AML-193 (cell line): ENCODE results near the gene KNL1.
A peak's percentile ranks its signal among the peaks of the same experiment; 100 is the strongest.
"Not testable (repeated sequence)": the region's sequence is repeated elsewhere in the genome, so short reads cannot be mapped to it uniquely, and the experiment has no call there.

Experiments
- DNase-seq, 2 experiments: peaks; one replicate each; lab custom pipeline; 2025; lab: John Stamatoyannopoulos, UW

Gene KNL1

GRCh38 chr15:40593588-40594428 lies at the start of gene KNL1:
Gene KNL1, plus strand, starts transcription at chr15:40594249. Its CDS starts 8,683 bp downstream, at chr15:40602932.
- DNase-seq = peak; percentile 90 to 98

DNA sequence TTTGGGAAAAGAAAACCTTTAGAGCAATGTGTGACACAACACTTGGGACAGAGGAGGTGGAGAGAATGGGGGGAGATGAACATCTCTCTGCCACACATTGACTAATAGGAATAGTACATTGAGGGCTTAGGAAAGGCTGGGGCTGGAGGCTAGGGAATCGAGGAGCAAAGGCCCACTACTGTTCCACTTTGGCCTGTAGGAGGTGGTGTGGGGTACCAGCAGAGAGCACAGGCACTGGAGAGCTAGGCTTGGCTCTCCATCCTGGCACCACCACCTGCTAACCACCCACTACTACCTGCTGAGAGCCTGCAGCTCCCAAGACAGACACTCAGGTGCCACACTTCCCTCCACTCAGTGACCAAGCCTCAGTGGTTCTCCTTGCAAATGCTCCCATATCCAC lies 48.6 kb upstream of the KNL1 start:
- DNase-seq = no peak

DNA sequence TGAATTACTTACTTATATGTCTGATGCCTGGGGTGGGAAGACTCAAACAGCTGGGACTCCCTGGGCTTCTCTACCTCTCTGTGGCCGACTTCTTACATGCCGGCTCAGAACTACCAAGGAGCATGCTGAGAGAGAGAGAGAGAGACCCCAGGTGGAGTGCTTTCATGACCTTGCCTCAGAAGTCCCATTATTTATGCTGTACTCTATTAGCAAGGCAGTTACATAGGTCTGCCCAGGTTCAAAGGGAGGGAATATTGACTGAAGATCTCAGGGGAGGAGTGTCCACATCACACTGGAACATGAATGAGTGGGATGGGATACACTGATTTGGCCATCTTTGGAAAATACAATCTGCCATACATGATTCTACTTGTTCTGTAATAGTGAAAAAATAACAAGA lies 45.4 kb upstream of the KNL1 start:
- DNase-seq = no peak

GRCh38 chr15:40549894-40550293 lies 44.2 kb upstream of the KNL1 start:
- DNase-seq = no peak

DNA sequence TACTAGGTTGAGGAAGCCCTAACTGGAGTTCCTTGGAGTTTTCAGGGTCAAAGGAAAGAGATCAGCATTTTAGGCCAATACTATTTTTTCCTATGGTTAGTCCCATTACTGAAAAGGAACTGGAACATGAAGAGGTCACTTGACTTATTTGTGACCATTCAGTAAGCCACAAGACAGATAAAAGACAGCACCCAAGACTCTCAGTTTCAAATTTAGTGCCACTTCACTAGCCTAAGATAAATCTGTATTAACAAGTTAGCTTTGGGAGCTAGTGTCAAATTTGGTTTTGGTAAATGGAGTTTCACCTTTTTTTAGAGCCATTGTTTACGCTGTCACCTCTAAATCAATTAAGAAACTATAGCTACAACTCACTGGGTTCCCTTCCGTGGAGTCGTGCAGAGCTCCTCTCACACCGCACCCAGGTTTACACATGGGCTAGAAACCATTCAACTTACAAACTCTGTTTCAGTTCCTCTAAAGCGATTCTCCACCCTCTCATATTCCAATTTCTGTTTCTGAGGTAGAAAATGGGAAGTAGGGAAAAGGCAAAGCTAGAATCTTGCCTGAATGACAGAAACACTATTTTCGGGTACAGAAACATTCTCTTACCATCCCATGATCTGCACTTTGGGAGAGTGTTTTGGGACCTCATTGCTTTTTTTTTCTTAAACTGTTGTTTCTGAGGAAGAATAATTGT lies 43.6 kb upstream of the KNL1 start:
- no peak for DNase-seq

- DNase-seq = no peak
Observed at GRCh38 chr15:40554161-40554525, 39.9 kb upstream of the KNL1 start.

DNA sequence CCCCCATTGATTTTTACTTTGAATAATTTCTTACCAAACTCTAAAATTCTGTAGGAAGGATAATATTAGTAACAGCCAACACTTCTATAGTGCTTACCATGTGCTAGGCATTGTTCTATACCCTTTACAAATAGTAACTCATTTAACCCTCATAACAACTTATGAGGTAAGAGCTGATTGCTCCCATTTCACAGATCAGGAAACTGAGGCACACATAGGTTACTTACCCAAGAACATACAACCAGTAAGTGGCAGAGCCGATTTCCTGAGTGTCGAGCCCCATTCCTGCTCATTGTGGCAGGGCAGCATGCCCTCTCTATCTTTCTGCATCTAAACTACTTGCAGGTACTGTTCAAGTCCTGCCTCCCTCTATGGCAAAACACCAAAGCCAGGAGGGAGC lies 38.2 kb upstream of the KNL1 start:
- DNase-seq = no peak

- no peak for DNase-seq
Observed at GRCh38 chr15:40558952-40559742, 34.9 kb upstream of the KNL1 start.

GRCh38 chr15:40562691-40563090 lies 31.4 kb upstream of the KNL1 start:
- no peak for DNase-seq

GRCh38 chr15:40563426-40563825 lies 30.6 kb upstream of the KNL1 start:
- no peak for DNase-seq

DNA sequence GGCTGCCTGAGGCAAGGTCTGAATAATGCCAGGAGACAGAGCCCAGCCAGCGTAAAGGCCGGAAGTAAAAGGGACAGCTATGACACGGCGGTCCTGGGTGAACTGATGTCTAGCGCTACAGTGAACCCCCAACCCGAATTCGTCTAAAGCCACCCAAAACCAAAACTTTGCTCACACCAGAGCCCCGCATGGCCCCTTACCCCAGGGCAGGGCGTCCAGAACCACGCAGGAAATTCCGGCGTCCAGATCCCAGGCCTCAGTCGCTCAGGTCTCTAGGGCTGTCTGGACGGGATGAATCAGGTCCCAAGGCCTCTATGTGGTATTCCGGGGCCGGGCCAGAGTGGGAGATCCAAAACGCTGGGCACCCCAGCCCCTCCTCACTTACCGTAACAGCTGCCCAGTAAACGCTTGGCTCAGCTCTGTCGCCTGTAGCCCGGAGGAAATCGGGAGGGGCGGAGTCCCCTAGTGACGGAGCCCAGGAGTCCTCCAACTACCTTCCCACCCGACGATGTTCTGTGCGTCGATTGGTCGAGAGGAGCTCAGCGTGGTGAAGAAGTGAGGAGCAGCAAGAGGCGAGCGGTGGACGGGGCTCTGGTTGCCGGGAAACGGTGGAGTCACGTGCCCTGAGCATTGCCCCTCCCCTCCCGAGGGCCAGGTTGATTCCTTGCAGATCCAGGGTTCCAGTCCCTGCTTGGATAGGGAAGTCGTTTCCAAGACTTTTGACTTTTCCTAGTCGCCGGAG lies 29.3 kb upstream of the KNL1 start, which contains the start of gene CCDC32:
Gene CCDC32, minus strand, starts transcription at position 452 of the 742 bp plus-strand sequence. CDS start 2,027 bp downstream, outside the sequence.
- peak; percentile 97 to 98 for DNase-seq

DNA sequence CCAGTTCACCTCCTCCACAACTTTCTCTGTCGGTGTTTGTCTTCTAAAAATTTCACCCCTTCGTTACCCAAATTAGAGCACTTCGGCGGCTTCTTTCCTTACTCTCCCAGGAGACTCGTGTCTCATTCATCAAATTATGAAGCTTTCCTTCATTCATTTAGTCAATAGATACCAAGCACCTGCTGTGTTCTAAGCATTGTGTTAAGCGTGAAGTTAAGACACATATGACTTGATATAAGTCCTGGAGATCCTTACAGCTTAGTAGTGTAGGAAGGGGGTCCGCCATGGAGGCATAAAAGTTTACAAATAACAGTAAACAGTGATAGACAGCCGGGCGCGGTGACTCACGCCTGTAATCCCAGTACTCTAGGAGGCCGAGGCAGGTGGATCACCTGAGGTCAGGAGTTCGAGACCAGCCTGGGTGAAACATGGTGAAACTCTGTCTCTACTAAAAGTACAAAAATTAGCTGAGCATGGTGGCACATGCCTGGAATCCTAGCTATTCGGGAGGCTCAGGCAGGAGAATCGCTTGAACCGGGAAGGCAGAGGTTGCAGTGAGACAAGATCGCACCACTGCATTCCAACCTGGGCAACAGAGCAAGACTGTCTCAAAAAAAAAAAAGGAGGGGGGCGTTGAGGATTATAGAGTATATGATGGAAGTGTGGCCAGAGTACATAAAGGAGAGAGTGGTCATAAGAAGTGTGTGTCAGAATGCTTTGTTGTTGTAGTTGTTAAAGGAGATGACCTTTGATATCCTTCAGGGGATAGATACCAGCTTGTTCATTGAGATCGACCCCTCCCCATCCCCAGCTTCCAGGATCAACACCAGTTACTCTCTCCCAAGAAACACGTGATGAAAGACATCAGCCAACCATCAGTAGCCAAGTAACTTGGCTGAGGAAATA lies 28.5 kb upstream of the KNL1 start:
- DNase-seq = no peak

GRCh38 chr15:40567111-40567510 lies 26.9 kb upstream of the KNL1 start:
- DNase-seq = peak; percentile 3 to 30

DNA sequence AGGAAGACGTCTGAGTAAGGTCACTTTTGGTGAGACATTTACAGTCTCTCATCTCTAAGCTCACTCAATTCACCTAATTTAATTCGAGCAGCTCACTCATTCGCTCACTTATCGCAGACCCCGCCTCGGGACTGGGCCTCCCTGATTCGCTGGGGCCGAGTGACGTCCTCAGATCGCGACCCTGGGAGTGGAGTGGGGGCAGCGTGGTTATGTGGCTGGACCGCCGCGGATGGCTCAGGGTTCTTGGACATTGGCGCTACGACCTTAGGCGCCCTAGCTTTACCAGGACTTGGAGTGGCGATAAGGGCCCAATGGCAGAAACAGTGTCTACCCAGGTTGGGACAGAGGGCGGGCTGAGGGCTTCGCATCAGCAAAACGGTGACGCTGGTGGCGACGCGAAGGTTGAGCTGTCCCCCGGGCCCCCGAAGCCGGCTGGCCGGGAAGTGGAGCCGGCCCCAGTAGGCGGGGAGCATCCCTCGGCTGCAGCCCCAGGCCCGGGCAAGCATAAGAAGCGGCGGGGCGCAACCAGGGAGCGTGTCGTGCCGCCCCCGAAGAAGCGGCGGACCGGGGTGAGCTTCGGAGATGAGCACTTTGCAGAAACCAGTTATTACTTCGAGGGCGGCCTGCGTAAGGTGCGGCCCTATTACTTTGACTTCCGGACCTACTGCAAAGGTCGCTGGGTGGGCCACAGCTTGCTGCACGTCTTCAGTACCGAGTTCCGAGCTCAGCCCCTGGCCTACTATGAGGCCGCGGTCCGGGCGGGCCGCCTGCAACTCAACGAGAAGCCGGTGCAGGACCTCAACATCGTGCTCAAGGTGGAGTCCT lies 24.7 kb upstream of the KNL1 start, which contains the start of gene RPUSD2:
Gene RPUSD2, plus strand, starts transcription at position 171 of the 825 bp plus-strand sequence. Its CDS starts 39 bp downstream, at position 210.
- DNase-seq = peak; percentile 86 to 87

- no peak for DNase-seq
Observed at GRCh38 chr15:40575113-40575512, 18.9 kb upstream of the KNL1 start.

DNA sequence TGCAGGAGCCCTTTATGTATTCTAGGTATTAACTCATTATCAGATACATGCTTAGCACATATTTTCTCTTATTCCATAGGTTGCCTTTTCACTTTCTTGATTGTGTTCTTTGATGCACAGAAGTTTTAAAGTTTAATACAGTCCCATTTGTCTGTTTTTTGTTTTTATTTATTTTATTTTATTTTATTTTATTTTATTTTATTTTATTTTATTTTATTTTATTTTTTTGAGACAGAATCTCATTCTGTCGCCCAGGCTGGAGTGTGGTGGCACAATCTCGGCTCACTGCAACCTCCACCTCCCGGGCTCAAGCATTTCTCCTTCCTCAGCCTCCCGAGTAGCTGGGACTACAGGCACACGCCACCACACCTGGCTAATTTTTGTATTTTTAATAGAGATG lies 17.1 kb upstream of the KNL1 start:
- not testable (repeated sequence) for DNase-seq

DNA sequence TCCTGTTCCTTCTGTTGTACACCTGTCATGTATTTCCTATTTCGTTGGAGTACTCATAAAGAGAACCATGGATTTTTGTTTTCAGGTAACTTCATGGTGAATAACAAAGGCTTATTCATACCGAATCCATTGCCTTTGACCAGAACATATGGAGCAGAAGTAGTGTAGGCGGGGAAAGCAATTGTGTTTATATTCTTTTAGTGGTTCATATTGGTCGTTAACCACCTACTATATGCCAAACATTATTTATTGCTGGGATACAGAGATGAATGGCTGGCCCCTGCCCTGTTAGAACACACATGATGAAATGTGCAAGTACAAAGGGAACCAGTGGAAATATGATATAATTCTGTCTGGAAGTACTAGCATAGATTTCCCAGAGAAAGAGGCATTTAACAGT lies 15.2 kb upstream of the KNL1 start:
- no peak for DNase-seq

GRCh38 chr15:40581796-40582195 lies 12.3 kb upstream of the KNL1 start:
- DNase-seq = not testable (repeated sequence)

- DNase-seq = no peak
Observed at GRCh38 chr15:40582726-40583246, 11.3 kb upstream of the KNL1 start.
